HG02610 (cell line): ENCODE measurements around the gene XPR1.
"Not testable (repeated sequence)": the region's sequence is repeated elsewhere in the genome, so short reads cannot be mapped to it uniquely, and the experiment has no call there.

Source experiments
- ATAC-seq: cut with Tn5 transposase; IDR thresholded peaks from one replicate; pipeline ENCODE4 v1.9.1; 2021; ENCODE audit warnings: mild to moderate bottlenecking, moderate library complexity; ENCODE audit not compliant: unreplicated experiment

The XPR1 gene

GRCh38 chr1:180711260-180711659 is 79.4 kb downstream of the XPR1 start:
- ATAC-seq, result not testable (repeated sequence)

GRCh38 chr1:180720753-180721152 is 88.9 kb downstream of the XPR1 start:
- no peak for ATAC-seq

- ATAC-seq, result no peak
These were observed 90.8 kb downstream of the XPR1 start for GRCh38 chr1:180722586-180722985.

GRCh38 chr1:180724055-180724454 is 92.2 kb downstream of the XPR1 start:
- ATAC-seq, result no peak

- ATAC-seq, result not testable (repeated sequence)
These were observed 94.2 kb downstream of the XPR1 start for GRCh38 chr1:180726024-180726423.

GRCh38 chr1:180727751-180728150 is 95.9 kb downstream of the XPR1 start:
- ATAC-seq, result not testable (repeated sequence)

GRCh38 chr1:180728472-180729106 is 96.8 kb downstream of the XPR1 start:
- ATAC-seq, result no peak

GRCh38 chr1:180731131-180731530 is 99.3 kb downstream of the XPR1 start:
- no peak for ATAC-seq

GRCh38 chr1:180732866-180733265 is 101.0 kb downstream of the XPR1 start:
- ATAC-seq, result no peak

- ATAC-seq, result no peak
These were observed 102.5 kb downstream of the XPR1 start for GRCh38 chr1:180734366-180734765.

- no peak for ATAC-seq
These were observed 110.8 kb downstream of the XPR1 start for GRCh38 chr1:180742663-180743062.

- no peak for ATAC-seq
These were observed 112.0 kb downstream of the XPR1 start for GRCh38 chr1:180743868-180744267.

- ATAC-seq, result no peak
These were observed 113.3 kb downstream of the XPR1 start for GRCh38 chr1:180745098-180745497.

- no peak for ATAC-seq
These were observed 120.1 kb downstream of the XPR1 start for GRCh38 chr1:180751921-180752320.

- no peak for ATAC-seq
These were observed 122.6 kb downstream of the XPR1 start for GRCh38 chr1:180754453-180754852.

GRCh38 chr1:180757657-180758056 is 125.8 kb downstream of the XPR1 start:
- no peak for ATAC-seq

- no peak for ATAC-seq
These were observed 131.0 kb downstream of the XPR1 start for GRCh38 chr1:180762796-180763195.

GRCh38 chr1:180765151-180765550 is 133.3 kb downstream of the XPR1 start:
- no peak for ATAC-seq

GRCh38 chr1:180769889-180770288 is 138.1 kb downstream of the XPR1 start:
- ATAC-seq, result no peak

GRCh38 chr1:180773210-180773865 is 141.5 kb downstream of the XPR1 start:
- no peak for ATAC-seq

GRCh38 chr1:180775801-180776200 is 144.0 kb downstream of the XPR1 start:
- no peak for ATAC-seq

- ATAC-seq, result no peak
These were observed 145.4 kb downstream of the XPR1 start for GRCh38 chr1:180777072-180777689.
